Glomerular visceral epithelial cell (primary cell): ENCODE data around the gene HECW1.
A peak's percentile ranks its signal among the peaks of the same experiment; 100 is the strongest.
"Not testable (repeated sequence)": the region's sequence is repeated elsewhere in the genome, so short reads cannot be mapped to it uniquely, and the experiment has no call there.

Experiments used
- DNase-seq: peaks from one replicate; pipeline ENCODE4 v3.0.0-alpha.2; 2016; ENCODE audit errors: extremely low spot score

The HECW1 gene

DNA sequence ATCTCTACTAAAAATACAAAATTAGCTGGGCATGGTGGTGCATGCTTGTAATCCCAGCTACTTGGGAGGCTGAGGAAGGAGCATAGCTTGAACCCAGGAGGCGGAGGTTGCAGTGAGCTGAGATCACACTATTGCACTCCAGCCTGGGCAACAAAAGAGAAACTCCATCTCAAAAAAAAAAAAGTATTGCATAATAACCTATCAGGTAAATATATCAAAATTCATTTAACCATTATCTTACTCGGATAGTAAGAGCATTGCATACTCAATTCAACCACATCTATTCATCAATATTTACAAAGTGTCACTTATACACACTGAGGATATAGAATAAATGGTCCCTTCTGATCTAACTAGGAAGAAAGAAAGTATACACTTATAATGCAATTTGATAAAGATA lies 461.4 kb downstream of the HECW1 start:
- not testable (repeated sequence) for DNase-seq

DNA sequence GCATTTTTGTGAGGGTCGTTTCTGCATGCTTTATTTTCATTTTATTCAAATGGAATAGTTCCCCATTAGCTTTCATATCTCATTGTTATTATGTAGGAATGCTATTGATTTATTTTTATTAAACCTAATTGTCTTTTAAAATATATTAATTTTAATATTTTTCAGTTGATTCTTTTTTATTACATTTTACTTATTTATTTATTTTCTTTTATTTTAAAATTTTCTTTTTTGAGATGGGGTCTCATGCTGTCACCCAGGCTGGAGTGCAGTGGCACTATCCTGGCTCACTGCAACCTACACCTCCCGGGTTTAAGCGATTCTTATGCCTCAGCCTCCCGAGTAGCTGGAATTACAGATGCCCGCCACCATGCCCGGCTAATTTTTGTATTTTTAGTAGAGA lies 463.1 kb downstream of the HECW1 start:
- no peak for DNase-seq

DNA sequence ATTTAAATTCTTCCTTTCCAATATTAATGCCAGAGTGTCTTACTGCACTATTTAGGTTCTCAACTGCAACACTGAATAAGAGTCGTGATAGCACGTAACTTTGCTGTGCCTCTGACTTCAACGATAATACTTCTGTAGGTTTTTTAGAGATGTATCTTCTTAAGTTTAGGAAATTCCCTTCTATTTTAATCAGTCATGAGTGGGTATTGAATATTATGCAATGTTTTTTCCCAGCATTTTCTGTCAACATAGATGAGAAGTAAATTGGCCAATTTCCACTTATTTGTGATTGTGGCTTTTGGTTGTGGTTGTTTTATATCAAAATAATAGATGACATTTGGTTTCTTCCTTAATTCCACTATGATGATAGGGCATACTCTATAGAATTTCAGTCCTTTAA lies 463.8 kb downstream of the HECW1 start:
- DNase-seq: no peak

DNA sequence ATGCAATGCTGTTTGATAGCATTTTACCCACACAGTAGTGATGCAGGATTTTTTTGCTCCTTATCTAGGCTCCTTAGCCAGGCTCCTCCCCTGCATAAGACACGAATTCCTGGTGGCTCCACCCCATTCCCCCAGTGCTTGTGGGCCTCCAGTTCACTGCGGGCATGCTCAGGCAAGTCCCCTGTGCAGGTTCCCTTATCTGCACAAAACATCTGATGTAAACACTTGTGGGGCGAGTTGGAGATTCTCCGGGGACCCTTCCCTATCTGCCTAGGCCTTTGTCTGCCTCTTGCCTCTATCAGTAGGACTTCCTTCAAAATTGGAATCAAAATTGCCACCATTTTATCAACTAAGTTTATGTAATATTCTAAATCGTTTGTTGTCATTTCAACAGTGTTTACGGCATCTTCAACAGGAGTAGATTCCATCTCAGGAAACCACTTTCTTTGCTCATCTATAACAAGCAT lies 465.1 kb downstream of the HECW1 start:
- DNase-seq: no peak

DNA sequence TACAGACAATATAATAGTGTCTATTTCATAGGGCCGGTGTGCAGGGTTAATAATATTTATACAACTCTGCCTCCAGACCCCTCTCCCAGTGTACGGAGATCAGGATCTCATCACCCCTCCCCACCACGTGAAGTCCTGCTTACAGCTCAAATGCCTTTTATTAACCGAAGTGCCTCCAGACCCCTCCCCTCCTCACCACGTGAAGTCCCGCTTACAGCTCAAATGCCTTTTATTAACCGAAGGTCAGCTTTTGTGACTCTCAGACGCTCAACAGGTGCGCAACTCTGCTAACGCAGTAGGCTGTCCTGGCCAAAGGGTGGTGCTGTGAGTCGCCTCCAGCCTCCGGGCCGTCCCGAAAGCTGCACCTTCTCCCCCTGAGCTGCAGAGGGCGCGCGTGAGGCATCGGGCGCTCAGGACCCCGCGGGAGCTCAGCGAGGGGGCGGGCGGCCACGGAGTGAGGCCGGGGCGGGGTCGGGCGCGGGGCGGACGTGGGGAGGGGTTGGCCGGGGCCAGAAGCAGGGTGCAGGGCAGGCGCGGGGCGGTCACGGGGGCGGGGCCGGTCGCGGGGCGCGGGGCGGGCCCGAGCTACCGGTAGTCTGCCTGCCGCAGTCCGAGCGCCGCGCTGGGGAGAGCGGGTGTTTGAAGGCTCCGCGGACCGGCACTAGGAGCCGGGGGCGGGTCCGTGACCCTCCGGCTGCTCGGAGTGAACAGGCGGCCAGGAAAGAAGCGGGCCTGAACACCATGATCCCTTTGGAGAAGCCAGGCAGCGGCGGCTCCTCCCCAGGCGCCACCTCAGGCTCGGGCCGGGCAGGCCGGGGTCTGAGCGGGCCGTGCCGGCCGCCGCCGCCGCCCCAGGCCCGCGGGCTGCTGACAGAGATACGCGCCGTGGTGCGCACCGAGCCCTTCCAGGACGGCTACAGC lies 470.3 kb downstream of the HECW1 start, which contains the start of gene STK17A:
Gene STK17A (plus strand): TSS at position 606 of the 921 bp plus-strand sequence. CDS start 136 bp downstream, at position 742.
- DNase-seq: peak; percentile 93

DNA sequence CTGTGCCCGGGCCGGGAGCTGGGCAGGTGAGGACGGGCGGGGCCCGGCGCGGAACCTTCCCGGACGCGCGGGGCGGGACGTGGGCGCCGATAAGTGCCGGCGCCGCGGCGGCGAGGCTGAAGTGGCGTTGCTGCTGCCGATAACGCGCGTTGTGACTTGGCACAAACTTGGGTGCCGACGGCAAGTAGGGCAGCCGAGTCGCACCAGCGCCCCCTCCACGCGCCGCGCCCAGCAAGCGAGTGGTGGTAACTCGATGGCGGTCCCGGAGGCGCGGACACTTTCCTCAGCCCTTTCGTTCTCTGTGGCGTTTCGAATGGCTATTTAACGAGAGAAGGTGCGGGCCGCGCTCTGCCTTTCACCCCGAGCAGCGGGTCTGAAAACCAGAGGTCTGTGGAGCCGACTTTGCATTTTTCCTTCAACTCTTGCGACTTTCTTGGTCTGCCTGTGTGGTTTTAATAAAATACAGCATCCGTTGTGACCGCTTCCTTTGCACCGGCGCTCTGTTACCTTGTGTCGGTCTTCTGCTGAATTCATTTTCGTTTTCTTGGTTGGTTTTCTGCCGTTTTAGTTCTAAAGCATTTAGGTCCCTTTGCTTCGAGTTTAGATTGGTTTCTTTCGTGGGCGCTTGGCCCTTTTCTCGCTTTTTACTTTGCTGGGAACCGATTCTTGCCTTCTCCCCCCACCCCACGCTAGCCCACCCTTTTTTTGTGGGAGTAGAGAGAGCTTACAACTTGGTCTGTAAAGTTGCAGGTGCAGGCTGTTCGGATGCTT lies 471.2 kb downstream of the HECW1 start:
- DNase-seq: peak; percentile 65

DNA sequence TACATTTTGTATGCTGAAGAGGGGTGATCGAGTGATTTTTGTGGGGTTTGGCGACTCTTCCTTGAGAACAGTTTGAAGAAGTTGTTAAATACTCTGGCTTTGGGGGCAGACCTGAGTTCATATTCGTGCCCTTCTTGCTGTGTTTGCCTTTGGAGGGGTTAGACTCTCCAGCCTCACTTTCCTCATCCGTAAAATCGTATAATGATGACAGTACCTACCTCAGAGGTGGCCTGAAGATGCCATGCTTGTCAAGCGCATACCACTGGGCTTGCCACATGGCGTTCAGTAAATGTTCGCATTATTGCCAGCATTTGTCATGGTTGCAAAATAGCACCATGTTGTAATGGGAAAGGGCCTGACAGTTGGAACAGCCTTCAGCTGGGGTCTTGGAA lies 471.7 kb downstream of the HECW1 start:
- DNase-seq: peak; percentile 62

DNA sequence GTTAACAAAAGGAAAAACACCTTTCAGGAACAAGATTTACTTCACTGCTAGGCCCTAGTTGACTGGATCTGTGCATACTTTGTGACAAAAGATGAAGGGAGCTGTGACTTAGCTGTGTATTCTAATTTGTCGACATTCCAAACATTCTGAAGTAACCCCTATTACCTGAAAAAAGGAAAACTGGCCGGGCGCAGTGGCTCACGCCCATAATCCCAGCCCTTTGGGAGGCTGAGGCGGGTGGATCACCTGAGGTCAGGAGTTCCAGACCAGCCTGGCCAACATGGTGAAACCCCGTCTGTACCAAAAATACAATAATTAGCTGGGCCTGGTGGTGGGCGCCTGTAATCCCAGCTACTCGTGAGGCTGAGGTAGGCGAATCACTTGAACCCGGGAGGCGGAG lies 472.3 kb downstream of the HECW1 start:
- not testable (repeated sequence) for DNase-seq

DNA sequence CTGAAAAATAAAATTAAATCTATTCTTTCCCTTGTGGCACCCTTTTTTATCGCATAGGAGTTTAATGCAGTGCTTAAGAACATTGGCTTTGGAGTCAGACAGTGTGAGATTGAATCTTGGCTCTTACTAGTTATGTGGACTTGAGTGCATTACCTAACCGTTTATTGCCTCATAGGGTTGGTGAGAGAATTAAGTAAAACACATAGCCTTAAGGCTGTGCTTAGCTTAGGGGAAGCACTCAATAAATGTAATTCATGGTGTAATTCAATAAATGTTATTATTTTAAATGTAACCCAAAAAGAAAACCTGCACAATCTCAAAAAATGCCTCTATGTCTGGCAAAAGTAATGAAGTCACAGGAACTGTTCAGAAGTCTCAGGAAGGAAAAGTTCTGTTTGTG lies 473.1 kb downstream of the HECW1 start:
- peak; percentile 57 for DNase-seq

DNA sequence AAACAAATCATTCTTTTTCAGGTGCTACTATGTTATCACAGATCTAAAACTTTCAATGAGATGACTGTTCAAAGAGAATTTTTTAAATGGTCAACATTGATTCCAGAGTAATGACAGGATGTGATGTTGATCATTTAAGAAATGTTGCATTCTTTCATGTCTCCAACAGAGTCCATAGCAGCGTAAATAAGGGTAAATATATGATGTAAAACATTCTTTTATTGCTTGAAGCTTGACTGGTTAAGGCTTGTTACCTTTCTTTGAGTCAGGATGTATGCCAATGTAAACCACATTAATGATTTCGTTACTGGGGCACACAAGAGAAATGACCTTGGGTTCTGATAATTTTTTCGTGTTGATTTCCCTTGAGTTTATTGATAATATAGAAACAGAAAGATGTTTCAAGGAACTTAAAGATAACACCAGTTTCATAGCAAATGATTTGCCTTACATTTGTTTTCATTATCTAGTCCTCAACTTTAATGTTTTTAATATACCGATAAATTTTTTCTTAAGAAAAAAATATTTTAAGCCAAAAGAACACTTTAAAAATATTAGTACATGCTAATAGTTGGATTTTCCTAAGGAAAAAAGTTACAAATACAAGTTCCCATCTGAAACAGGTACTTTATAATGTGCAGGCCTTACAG lies 473.9 kb downstream of the HECW1 start:
- peak; percentile 65 for DNase-seq

DNA sequence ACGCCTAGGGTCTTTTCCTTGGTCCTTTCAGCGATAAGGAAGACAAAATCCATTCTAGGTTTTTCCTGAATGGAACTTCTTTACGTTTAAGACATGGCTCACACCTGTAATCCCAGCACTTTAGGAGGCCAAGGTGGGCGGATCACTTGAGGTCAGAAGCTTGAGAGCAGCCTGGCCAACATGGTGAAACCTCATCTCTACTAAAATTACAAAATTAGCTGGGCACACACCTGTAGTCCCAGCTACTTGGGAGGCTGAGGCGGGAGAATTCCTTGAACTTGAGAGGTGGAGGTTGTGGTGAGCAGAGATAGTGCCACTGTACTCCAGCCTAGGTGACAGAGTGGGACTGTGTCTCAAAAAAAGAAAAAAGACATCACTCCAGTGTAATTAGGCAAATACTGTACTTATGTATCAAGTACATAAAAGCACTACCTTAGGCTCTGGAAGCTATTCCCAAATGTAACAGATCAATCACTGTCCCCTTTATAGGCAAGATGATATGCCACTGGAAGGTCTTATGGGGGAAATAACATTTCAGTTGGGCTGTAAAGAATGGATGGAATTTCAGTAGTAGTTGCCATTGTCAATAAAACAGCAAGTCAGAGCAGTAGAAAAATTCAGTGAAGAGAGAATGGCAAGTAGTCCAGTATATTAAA lies 476.2 kb downstream of the HECW1 start:
- no peak for DNase-seq

DNA sequence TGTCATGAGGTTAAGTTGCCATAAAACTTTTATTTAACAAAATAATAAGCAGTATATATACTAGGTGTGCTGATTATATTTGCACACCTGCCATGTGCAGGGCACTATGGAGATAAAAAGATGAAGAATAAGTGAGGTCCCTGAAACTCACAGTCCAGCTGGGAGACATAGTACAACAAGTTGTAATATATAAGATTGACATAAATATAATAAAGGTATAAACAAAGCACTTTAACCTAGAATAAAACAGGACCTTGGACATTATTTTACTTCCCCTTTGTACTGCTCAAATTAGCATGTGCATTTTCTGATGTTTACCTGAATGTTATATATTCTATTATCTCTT lies 476.7 kb downstream of the HECW1 start:
- no peak for DNase-seq

DNA sequence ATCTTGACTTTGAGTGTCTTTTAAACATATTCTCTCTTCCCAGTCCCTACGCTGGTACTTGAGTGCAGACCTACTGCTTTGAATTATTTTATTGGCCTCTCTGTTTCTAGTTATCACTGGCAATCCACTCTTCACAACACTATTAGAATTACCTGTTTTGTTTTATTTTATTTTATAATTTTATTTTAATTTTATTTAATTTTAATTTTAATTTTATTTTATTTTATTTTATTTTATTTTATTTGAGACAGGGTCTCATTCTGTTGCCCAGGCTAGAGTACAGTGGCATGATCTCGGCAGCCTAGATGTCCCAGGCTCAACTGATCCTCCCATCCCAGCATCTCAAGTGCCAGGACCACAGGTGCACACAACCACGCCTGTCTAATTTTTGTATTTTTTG lies 477.3 kb downstream of the HECW1 start:
- no peak for DNase-seq

DNA sequence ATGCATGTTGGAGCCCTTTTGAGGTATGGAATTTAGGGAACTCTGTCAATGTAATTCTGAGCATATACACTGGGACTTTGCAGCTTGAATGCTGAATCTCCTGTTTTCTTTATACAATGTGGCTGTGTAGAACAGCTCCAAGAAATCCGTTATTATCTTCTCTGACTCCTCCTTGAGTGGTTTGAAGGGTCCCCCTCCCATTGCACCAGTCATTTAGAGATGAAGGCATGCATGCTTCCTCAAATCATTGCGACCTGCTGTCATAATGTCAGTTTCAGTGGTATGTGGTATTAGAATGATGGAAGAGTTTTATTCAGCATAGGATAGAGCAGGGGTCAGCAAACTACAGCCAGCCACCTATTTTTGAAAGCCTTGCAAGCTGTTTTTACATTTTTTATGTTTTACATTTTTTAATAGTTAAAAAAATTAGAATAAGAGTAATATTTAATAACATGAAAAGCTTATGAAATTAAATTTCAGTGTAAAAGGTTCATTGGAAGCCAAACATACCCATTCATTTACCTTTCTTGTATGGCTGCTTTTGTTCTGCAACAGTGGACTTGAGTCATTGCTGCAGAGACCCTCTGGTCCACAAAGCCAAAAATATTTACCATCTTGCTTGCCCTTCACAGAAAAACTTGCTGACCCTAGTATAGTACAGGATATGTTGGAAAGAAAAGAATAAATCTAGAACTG lies 478.6 kb downstream of the HECW1 start:
- peak; percentile 39 for DNase-seq

DNA sequence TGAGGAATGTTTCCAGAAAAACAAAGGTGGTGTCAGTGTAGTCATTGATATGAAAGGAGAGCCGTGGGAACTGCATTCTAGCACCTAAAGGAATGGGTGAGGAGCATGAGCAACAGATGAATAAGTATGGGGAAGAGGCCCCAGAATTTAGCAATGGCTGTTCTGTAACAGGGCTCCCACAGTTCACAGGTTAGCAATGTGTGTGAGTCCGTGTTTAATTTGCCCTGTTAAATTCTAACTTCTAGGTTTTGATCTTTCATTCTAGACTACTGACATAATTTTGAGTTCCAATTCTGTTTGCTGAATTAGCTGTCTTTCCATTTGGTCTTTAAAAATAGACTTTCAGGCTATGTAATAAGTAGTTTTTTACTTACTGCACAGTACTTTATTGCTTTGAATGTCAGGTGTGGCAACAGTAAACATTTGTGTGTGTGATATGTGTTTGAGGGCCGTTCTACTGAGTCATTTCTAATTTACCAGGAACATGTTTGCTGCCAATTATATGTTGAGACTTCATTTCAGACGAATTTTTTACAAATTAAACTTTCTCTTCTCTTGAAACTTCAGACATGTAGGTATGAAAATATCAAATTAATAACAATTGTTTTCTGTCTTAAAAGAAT lies 479.2 kb downstream of the HECW1 start:
- DNase-seq: peak; percentile 63

DNA sequence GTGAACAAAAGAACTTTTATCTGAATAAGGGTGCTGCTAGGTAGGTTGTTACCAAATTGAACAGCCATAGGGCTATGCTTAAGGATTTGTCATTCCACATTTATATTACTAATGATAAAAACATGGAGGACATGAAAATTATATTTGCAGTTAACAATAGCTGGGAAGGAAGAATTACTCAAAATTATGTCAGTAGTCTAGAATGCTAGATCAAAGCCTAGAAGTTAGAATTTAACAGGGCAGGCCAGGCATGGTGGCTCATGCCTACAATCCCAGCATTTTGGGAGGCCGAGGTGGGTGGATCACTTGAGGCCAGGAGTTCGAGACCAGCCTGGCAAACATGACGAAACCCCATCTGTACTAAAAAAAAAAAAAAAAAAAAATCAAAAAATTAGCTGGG lies 479.9 kb downstream of the HECW1 start:
- peak; percentile 35 for DNase-seq

DNA sequence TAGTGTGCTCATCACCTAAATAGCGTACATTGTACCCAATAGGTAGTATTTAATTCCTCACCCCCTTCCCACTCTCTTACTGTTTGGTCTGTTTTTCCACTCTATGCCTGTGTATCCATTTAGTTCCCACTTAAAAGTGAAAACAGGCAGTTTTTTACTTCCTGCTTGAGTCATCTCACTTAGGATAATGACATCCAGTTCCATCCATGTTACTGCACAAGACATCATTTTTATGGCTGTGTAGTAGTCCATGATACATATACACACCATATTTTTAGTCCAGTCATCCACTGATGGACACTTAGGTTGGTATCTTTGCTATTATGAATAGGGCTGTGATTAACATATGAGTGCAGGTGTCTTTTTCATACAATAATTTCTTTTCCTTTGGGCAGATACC lies 480.6 kb downstream of the HECW1 start:
- no peak for DNase-seq

DNA sequence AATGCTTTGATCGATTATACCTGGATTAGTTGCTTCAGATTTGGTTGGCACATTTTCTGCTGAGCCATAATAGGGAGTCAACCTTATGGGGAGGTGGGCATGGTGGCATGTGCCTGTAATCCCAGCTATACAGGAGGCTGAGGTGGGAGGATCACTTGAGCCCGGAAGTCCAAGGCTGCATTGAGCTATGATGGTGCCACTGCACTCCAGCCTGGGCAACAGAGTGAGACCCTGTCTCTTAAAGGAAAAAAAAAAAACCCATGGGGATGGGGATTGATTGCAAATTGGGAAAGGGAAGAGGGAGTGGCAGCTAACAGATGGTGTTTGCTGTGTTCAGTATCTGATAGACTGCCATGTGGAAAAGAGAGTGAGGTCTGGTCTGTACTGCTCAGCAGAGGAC lies 481.6 kb downstream of the HECW1 start:
- DNase-seq: no peak

DNA sequence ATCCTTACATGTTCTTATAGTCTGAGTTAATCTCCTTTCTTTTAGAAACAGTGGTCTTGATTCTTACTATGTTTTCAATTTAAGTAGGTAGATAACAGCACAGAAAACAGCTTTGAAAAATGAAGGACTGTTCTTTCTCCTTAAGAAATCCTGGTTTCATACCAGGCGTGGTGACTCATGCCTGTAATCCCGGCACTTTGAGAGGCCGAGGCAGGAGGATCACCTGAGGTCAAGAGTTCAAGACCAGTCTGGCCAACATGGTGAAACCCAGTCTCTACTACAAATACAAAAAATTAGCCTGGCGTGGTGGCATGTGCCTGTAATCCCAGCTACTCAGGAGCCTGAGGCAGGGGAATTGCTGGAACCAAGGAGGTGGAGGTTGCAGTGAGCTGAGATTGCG lies 484.0 kb downstream of the HECW1 start:
- DNase-seq: not testable (repeated sequence)

DNA sequence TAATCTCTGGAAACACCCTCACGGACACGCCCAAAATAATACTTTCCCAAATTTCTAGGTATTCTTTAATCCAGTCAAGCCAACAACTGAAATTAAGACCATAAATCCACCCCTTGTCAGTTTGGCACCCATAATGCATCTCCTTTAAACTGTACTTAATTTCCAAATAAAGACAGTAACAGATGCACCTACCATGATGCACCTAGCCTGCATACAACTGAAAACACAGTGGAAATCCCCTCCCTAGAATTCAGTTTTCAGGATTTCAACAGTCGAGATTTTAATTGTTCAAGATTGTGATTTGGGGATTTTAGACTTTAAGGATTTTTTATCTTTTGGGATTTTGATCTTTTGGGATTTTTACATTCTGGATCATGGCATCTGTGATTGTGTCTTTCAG lies 487.6 kb downstream of the HECW1 start:
- DNase-seq: no peak

DNA sequence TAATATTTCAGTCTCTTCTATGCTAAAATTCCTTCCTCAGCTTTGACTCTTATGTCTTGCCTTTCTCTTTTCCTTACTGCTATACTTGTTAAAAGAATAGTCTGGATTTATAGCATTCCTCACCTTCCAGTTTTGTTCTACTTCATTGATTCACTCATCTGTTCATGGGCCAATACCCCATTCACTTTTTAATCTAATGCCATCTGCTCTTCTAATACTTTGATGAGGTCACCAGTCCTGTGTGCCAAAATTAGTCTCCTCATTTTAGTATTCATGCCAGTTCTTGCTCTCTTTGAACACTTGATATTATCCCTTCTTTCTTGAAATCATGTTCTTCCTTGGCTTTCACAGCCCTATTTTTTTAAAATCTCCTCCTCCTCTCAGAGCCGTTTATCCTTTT lies 489.8 kb downstream of the HECW1 start:
- no peak for DNase-seq
